IPS DF 6.9 (cell line): ENCODE data around the gene MBD3.
"Not testable (repeated sequence)": the region's sequence is repeated elsewhere in the genome, so short reads cannot be mapped to it uniquely, and the experiment has no call there.

Source experiments
- DNase-seq: peaks from one replicate; pipeline ENCODE4 v3.0.0-alpha.2; 2013; ENCODE audit warnings: low read depth, low spot score
- H3K27ac ChIP-seq: one replicate; pipeline ENCODE4 v1.5.1; 2013; ENCODE audit warnings: low read length, control low read depth
- H3K27me3 ChIP-seq: 2 replicates; pipeline ENCODE4 v1.6.1; 2013; ENCODE audit warnings: mild to moderate bottlenecking, low read length; ENCODE audit not compliant: control insufficient read depth, insufficient read depth
- H3K36me3 ChIP-seq: 2 replicates; pipeline ENCODE4 v1.6.1; 2013; ENCODE audit warnings: low read length; ENCODE audit not compliant: control insufficient read depth, insufficient read depth
- H3K4me1 ChIP-seq: 2 replicates; pipeline ENCODE4 v1.6.1; 2013; ENCODE audit warnings: low read length; ENCODE audit not compliant: control insufficient read depth, insufficient read depth
- H3K4me3 ChIP-seq: 2 replicates; pipeline ENCODE4 v1.5.1; 2013; ENCODE audit warnings: mild to moderate bottlenecking, low read length
- H3K9me3 ChIP-seq: 2 replicates; pipeline ENCODE4 v1.6.1; 2013; ENCODE audit warnings: low read length, inconsistent platforms; ENCODE audit not compliant: control insufficient read depth, insufficient read depth
- WGBS: extraction: QIAGEN DNeasy Blood & Tissue Kit; methylation state at CpG from one replicate; pipeline ENCODE4 v1.1.7; 2013; ENCODE audit warnings: mixed read lengths, missing lambda C conversion rate; ENCODE audit not compliant: insufficient read length, insufficient coverage; 5-methylcytosine and 5-hydroxymethylcytosine counted together

Gene MBD3

DNA sequence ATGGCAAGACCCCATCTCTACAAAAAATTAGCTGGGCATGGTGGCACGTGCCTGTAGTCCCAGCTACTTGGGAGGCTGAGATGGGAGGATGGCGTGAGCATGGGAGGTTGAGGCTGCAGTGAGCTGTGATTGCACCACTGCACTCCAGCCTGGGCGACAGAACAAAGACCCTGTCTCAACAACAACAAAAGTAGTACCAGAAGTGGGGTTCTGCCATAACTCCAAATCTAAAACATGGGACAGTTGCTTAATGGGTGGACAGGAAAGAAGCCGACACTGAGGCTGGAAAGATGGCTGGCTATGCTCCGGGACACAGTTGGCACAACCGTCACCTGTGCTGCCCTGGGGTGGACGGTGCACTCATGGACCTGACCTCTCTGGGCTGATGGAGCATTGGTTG, 57.0 kb downstream of the MBD3 start:
- H3K4me1 ChIP-seq, H3K27ac ChIP-seq, DNase-seq, H3K27me3 ChIP-seq, H3K9me3 ChIP-seq, H3K4me3 ChIP-seq, H3K36me3 ChIP-seq: not testable (repeated sequence)
- WGBS, result no CpG with 5 or more reads among the region's 7 CpGs

- no CpG with 5 or more reads among the region's 14 CpGs for WGBS
- Histone ChIP-seq H3K9me3 (no peaks in the 10 kb centered on the region), H3K4me3 (no peak overlapping the region), H3K27me3 (no peaks in the 10 kb centered on the region; the same call in 1 of the 2 replicates), H3K36me3 (no peaks in the 10 kb centered on the region), H3K27ac (no peak overlapping the region), H3K4me1 (no peaks in the 10 kb centered on the region)
- DNase-seq, result no peak
Observed at GRCh38 chr19:1534972-1535371, 57.7 kb downstream of the MBD3 start.

DNA sequence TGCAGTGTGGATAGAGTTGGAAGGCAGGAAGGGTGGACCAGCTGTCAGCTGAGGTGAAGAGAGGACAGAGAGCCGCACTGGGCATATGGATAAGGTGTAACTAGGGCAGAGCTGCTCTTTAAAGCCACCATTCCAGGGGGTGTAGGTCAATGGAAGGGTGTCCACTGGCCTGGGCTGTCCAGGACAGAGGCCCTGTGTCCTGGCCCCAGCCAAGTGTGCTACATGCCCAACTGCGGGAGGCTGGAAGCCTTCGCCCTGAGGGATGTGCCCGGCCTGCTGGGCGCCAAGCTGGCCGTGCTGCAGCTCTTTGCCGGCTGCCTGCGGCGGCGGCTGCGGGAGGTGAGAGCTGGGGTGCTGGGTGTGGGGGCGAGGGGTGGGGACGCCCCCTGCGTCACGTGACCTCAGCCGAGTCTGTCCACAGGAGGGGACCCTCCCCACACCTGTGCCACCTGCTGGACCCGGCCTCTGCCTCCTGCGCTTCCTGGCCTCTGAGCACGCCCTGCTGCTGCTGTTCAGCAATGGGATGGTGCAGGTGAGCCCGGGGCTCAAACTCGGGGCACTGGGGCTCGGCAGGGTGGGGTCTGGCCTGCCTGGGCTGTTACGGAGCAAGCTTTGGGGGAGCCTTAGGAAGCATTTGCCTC, 59.0 kb downstream of the MBD3 start:
- WGBS, result no CpG with 5 or more reads among the region's 23 CpGs

DNA sequence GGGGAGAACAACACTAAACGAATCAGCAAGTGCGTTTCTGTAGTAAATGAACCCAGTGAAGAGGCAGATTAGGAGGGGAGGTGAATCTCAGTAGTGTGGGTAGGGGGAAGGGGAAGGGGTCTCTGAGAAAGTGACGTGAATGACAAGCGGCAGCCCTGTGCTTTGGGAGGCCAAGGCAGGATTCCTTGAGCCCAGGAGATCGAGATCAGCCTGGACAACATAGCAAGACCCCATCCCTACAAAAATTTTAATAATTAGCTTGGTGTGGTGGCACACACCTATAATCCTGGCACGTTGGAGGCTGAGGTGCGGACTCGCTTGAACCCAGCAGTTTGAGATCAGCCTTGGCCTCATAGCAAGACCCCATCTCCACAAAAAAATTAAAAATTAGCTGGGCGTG, 60.7 kb downstream of the MBD3 start:
- Histone ChIP-seq H3K27ac (no peak overlapping the region), H3K36me3 (no peaks in the 10 kb centered on the region), H3K4me1 (no peaks in the 10 kb centered on the region), H3K4me3 (no peak overlapping the region), H3K9me3 (no peaks in the 10 kb centered on the region), H3K27me3 (no peaks in the 10 kb centered on the region; the same call in 1 of the 2 replicates)
- DNase-seq, result no peak
- no CpG with 5 or more reads among the region's 9 CpGs for whole genome bisulfite sequencing

More for the DNA sequence above, 59.0 kb downstream of the MBD3 start:
- H3K27me3 ChIP-seq, result no peaks in the 10 kb centered on the region; the same call in 1 of the 2 replicates
- no peaks in the 10 kb centered on the region for H3K36me3 ChIP-seq
- no peak for DNase-seq
- no peak overlapping the region; the same call in 1 of the 2 replicates for H3K4me3 ChIP-seq
- H3K9me3 ChIP-seq, result no peaks in the 10 kb centered on the region
- no peaks in the 10 kb centered on the region for H3K4me1 ChIP-seq
- no peak overlapping the region for H3K27ac ChIP-seq

DNA sequence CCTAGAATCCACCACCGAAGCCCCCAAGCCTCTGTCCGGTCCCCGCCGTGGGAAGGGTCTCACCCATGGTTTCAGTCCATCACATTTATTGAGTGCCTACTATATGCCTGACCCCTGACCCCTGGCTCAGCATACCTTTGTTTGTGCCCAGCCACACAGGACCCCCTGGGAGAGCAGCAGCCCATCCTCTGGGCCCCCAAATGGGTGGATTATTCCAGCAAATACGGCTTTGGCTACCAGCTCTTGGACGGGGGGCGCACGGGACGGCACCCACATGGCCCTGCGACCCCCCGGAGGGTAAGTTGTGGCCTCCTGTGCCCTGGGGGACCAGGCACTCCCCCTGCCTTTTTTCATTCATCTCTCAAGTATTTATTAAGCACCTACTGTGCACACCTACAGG, 61.1 kb downstream of the MBD3 start:
- Histone ChIP-seq H3K27me3 (no peaks in the 10 kb centered on the region; the same call in 1 of the 2 replicates), H3K4me3 (no peak overlapping the region)
- WGBS, result no CpG with 5 or more reads among the region's 11 CpGs

GRCh38 chr19:1530856-1531255, 61.8 kb downstream of the MBD3 start:
- DNase-seq, H3K27me3 ChIP-seq, H3K4me1 ChIP-seq, H3K27ac ChIP-seq, H3K36me3 ChIP-seq, H3K9me3 ChIP-seq, H3K4me3 ChIP-seq: not testable (repeated sequence)
- no CpG with 5 or more reads among the region's 11 CpGs for WGBS

More for the DNA sequence above, 61.1 kb downstream of the MBD3 start:
- DNase-seq, result no peak
- H3K4me1 ChIP-seq, result no peaks in the 10 kb centered on the region
- H3K36me3 ChIP-seq, result no peaks in the 10 kb centered on the region
- no peak overlapping the region for H3K27ac ChIP-seq
- no peaks in the 10 kb centered on the region for H3K9me3 ChIP-seq

- no CpG with 5 or more reads among the region's 16 CpGs for WGBS
- H3K4me3 ChIP-seq, result no peak overlapping the region
- no peaks in the 10 kb centered on the region for H3K9me3 ChIP-seq
- no peak for DNase-seq
- no peaks in the 10 kb centered on the region for H3K4me1 ChIP-seq
- H3K27ac ChIP-seq, result no peak overlapping the region
- peaks cover 7% of the 10 kb centered on the region for H3K27me3 ChIP-seq
- no peaks in the 10 kb centered on the region for H3K36me3 ChIP-seq
Observed at GRCh38 chr19:1529430-1529816, 63.2 kb downstream of the MBD3 start.

DNA sequence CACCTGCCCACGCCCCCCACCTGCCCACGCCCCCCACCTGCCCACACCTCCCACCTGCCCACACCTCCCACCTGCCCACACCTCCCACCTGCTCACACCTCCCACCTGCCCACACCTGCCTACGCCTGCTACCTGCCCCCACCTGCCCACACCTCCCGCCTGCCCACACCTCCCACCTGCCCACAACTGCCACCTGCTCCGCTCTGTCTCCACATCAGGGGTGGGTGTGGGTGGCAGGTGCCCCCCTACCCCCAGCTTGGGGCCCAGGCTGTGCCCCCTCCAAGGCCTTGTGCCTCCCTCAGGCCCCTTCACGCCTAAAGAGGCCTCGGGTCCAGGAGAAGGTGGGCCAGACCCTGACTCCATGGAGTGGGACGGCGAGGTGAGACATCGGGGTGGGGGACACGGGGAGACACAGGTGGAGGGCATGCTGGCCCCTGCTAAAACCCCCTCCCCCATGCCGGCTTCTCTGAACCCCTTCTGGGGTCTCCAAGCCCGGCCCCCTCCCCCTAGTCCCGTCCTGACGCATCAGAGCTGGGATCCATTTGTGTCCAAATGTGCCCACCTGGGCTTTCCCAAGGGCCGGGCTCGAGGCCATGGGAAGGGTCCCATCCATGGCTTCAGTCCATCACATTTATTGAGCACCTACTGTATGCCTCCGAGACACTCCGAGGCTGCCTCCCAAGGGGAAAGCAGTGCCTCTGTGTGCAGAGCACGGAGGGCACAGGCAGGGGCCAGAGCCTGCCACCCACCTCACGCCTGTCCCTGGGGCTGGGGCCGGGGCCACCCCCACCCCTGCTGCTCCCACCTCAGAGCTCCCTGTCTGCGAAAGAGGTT, 63.9 kb downstream of the MBD3 start:
- Histone ChIP-seq H3K36me3 (no peaks in the 10 kb centered on the region), H3K4me3 (no peak overlapping the region), H3K27ac (no peak overlapping the region), H3K27me3 (peaks cover 9% of the 10 kb centered on the region), H3K9me3 (no peaks in the 10 kb centered on the region), H3K4me1 (no peaks in the 10 kb centered on the region)
- no peak for DNase-seq
- WGBS, result no CpG with 5 or more reads among the region's 23 CpGs

DNA sequence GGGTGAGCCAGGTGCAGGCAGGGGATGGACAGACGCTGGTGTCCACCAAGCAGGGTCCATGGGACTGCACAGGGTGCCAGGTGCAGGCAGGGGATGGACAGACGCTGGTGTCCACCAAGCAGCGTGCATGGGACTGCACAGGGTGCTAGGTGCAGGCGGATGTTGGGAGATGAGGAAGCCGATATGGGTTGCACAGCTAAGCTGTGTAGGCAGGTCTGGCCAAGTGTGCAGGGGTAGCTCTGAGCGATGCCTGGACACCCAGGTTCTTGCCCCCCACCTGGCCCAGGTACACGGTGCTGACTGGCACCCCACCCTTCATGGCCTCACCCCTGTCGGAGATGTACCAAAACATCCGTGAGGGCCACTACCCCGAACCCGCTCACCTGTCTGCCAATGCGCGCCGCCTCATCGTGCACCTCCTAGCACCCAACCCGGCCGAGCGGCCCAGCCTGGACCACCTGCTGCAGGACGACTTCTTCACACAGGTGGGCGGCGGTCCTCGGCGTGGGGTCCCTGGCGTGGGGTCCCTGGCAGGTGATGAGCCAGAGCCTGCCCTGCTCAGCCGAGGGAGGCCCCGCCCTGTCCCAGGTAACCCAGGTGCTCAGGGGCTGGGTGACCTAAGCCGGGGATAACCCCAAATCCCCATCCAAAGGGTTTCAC, 64.9 kb downstream of the MBD3 start:
- Histone ChIP-seq H3K27ac (no peak overlapping the region), H3K36me3 (no peaks in the 10 kb centered on the region), H3K27me3 (peaks cover 14% of the 10 kb centered on the region), H3K9me3 (no peaks in the 10 kb centered on the region), H3K4me1 (no peaks in the 10 kb centered on the region), H3K4me3 (no peak overlapping the region)
- no CpG with 5 or more reads among the region's 27 CpGs for WGBS
- no peak for DNase-seq

DNA sequence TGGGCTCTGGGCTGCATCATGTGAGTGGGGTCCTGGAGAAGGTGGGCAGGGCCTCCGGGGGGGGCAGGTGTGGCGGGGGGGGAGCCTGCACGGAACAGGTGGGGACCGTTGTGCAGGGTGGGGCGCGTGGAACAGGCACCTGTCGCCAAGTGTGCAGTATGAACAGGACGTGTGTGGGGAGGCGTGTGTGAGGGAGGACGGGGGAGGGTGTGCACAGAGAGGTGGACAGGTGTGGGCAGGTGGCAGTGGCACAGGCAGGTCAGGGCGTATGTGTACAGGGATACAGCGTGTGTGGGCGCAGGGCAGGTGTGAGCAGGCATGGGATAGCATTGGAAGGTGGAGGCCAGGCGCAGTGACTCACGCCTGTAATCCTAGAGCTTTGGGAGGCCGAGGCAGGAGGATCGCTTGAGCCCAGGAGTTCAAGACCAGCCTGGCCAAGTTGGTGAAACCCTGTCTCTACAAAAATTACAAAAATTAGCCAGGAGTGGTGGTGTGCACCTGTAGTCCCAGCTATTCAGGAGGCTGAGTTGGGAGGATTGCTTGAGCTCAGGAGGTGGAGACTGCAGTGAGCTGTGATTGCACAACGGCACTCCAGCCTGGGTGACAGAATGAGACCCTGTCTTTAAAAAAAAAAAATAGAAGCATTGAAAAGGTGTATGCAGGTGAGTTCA, 65.6 kb downstream of the MBD3 start:
- H3K36me3 ChIP-seq, result no peaks in the 10 kb centered on the region
- H3K4me3 ChIP-seq, result no peak overlapping the region
- no peak overlapping the region for H3K27ac ChIP-seq
- DNase-seq, result no peak
- WGBS, result no CpG with 5 or more reads among the region's 18 CpGs
- H3K4me1 ChIP-seq, result no peaks in the 10 kb centered on the region
- H3K27me3 ChIP-seq, result peaks cover 14% of the 10 kb centered on the region
- no peaks in the 10 kb centered on the region for H3K9me3 ChIP-seq
